Measurements from ENCODE around the gene OLR1.
"Not testable (repeated sequence)": the region's sequence is repeated elsewhere in the genome, so short reads cannot be mapped to it uniquely, and the experiment has no call there.

OLR1 gene

GRCh38 chr12:10190558-10191388 lies 18.8 kb upstream of the OLR1 start:
- peak; percentile 64 for DNase-seq

- DNase-seq, result no peak
Measured at GRCh38 chr12:10189653-10190052, 17.7 kb upstream of the OLR1 start.

DNA sequence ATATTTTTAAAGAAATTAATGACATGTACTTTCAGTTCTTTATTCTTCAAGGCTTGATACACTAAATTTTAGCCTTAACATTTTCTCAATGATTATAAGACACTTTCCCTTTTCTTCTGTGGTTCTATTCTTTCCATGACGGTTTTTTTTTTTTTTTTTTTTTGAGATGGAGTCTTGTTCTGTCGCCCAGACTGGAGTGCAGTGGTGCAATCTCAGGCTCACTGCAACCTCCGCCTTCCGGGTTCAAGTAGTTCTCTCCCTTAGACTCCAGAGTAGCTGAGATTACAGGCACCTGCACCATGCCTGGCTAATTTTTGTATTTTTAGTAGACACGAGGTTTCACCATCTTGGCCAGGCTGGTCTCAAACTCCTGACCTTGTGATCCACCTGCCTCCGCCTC lies 15.0 kb upstream of the OLR1 start:
- not testable (repeated sequence) for DNase-seq

DNA sequence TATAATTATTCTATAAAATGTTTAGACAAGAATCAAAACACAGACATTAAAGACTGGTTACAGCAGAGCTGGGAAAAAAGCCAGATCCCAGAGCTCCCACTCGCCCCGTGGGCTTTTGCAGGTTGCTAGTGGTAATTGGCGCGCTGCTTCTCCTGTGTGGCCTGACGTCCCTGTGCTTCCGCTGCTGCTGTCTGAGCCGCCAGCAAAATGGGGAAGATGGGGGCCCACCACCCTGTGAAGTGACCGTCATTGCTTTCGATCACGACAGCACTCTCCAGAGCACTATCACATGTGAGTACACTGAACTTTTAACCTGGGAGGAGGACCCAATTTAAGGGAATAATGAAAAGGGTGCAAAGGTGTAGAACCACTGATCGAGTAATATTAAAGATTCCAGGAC lies 14.4 kb upstream of the OLR1 start:
- DNase-seq, result no peak

- peak; percentile 77 for DNase-seq
Measured at GRCh38 chr12:10184261-10184843, 12.4 kb upstream of the OLR1 start.

- DNase-seq, result peak; percentile 85
Measured at GRCh38 chr12:10182354-10183049, 10.6 kb upstream of the OLR1 start.

GRCh38 chr12:10179776-10180181 lies 7.8 kb upstream of the OLR1 start:
- no peak for DNase-seq

DNA sequence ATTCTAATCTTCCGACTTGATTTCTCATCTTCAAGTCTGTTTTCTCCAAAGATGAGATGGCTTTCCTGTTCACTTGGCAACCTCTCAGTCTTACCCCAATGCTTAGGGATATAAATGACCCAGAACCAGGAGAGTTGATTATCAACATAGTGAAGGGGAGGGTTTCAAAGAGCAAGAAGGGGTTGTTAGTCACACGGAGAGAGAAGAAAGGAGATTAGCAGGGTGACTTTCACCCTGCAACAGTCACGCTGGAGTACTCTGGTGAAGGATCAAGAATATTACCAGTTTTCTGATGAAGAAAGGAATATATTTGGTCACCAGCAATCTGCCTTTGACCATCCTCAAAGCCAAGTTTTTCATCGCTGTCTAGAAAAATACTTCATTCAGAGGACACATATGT lies 6.9 kb upstream of the OLR1 start, which contains the start of gene TMEM52B:
TMEM52B (plus strand) TSS at position 212 of the 400 bp plus-strand sequence. CDS start 543 bp downstream, outside the sequence.
- DNase-seq, result no peak

DNA sequence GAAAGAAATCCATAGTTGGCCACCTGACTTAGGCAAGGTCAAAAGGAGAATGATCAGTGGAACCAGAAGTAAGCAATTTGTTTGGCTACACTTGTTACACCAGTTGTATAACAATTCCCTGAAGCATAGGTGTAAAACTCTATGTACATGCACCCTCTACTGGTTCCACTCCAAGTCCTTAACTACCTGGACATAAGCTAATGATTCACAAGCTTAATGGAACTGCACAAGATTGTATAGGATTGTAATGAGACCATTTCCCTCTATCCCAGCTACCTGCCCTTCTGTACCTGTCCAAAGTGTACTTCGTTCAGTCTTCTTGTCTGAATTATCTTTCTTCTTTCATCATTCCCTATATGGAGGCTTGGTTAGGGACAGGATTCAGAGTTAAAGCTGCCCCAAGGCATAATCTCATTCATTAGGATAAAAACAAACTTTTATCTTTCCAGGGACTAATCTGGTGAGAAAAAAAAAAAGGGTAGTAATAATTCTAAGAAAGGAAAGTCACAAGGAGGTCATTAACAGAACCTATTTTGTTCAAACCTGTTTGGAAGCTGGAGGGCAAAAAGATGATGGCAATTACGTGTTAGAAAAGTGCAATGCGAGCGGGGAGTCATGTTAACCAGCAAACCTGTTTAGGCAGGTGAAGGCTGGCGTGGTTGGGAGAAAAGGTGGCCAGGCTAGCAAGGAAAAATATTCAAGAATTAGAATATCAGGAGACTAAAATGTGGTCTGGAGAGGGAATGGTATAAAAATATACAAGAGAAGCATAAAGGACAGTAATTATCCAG lies 4.1 kb upstream of the OLR1 start:
- DNase-seq, result no peak

GRCh38 chr12:10174986-10175614 lies 3.2 kb upstream of the OLR1 start:
- no peak for DNase-seq

DNA sequence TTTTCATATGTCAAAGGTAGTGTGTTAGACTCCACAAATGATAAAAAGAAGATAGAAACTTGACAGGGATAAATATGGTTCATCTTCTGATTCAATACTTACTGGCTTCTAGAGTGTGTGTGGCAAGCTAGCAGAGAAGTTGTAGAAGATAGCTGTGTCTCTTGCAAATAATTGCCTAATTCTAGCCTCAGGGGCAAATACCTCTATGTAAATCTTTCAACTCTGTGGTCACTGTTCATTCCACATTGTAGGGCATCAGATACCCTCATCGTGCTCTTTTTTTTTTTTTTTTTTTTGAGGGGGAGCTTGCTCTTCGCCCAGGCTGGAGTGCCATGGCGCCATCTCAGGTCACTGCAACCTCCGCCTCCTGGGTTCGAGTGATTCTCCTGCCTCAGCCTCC lies 1.7 kb downstream of the OLR1 start:
- no peak for DNase-seq

DNA sequence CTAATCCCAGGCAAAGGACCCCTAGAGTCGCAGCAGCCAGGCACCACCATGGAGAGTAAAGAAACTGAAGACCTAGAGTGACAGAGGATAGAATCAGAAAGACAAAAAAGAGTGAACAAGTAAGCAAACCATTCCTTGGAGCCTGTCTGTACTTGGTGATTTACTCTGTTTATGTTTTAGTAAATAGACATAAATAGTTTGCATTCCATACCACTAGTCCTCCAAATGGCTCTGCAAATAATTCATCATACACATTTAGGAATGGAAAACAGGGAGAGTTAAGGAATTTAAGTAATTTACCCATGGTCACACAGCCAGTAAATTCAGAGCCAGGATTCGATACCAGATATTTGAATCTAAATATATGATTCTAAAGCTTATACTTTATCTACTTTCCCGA lies 2.8 kb downstream of the OLR1 start:
- peak; percentile 66 for DNase-seq

DNA sequence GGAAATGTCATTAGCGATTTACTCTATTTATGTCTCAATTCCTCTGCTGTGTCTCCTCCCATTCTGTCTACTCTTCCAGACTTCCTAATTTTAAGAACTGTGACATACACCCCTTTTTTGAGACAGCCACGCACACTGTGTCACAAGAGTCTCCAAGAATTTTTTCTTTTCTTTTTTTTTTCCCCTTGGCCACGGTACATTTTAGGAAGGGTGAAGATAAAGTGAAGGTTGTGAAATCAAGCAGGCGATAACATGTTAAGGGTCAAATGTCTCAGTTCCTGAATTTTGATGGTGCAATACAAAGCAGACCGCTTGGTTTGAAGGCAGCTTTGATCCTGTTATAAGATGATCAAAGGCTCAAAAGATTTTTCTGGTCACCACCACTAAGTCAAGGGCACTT lies 4.3 kb downstream of the OLR1 start:
- no peak for DNase-seq

DNA sequence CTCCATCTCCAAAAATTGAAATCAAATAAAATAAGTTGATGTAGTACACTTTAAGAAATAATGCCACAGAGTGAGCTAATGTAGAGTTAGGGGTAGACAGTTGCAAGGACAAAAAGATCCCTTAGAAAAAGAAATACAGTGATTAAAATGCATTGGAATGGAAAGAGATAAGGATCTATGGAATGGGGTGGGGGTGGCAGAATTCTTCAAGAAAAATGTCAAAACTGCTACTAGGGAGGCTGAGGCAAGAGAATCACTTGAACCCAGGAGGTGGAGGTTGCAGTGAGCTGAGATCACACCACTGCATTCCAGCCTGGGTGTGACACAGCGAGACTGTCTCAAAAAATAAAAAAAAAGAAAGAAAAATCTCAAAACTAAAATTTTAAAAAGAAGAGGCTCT lies 6.5 kb downstream of the OLR1 start:
- DNase-seq, result peak; percentile 36

GRCh38 chr12:10163084-10163483 lies 8.8 kb downstream of the OLR1 start:
- DNase-seq, result no peak

DNA sequence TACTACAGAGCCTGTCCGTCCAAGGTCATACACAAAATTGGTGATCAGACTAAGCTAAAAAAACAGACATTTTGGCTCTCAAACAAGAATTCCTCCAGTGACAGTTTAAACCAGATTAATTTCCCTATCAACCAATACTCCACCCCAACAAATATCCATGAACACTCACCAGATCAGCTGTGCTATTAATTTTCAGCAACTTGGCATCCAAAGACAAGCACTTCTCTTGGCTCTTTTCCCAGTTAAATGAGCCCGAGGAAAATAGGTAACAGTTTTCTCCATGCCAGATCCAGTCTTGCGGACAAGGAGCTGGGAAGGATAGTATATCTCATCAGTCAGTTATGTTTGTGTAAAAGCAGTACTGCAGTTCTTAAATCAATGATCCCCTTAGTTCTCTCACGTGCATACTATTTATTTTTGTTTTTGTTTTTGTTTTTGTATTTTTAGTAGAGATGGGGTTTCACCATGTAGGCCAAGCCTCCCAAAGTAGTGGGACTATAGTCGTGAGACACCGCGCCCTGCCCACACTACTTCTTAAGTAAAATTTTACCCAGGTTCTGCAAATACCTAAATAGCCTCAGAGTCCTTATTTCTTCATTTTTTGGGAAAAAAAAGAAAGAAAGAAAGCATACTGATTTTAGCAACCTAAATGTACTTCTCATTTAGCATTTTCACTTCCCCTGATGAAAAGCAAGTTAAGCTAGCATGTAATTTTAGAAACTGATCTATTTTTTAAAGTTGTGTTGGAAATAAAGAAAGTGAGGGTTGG lies 11.1 kb downstream of the OLR1 start:
- no peak for DNase-seq

GRCh38 chr12:10159280-10159679 lies 12.7 kb downstream of the OLR1 start:
- DNase-seq, result no peak

DNA sequence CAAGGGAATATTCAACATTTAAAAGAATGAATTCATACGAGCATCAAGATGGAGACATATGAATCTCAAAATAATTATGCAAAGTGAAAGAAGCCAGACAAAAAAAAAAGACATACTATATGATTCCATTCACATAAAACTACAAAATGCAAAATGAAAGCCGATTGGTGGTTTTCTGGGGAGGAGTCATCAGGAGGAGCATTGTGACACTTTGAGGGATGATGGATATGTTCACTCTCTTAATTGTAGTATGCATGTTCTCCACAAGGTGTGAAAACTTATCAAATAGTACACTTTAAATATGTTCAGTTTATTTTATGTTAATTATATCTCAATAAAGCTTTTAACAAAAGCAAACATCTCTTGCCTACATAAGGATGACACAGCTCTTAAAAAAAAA lies 13.5 kb downstream of the OLR1 start:
- DNase-seq, result no peak

DNA sequence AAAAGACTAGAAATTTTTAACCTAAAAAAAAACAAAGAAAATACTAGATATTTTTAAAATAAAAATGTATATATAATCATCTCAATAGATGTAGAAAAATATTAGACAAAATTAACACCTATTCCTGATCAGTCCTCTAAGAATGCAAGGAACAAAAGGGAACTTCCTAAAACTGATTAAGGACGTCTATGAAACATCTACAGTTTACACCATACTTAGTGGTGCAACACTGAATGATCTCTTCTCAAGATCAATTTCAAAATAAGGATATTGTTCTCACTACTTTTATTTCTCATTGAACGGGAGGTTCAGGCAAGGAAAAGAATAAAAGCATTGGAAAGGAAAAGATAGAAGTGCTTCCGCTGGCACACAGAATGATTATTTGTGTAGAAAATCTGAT lies 16.0 kb downstream of the OLR1 start:
- no peak for DNase-seq

- no peak for DNase-seq
Measured at GRCh38 chr12:10154145-10154496, 17.8 kb downstream of the OLR1 start.

- DNase-seq, result peak; percentile 65
Measured at GRCh38 chr12:10153271-10154144, 18.4 kb downstream of the OLR1 start.

Measured in fibroblast of skin of abdomen (primary cell).